ENCODE data around the gene MDN1.

DNA sequence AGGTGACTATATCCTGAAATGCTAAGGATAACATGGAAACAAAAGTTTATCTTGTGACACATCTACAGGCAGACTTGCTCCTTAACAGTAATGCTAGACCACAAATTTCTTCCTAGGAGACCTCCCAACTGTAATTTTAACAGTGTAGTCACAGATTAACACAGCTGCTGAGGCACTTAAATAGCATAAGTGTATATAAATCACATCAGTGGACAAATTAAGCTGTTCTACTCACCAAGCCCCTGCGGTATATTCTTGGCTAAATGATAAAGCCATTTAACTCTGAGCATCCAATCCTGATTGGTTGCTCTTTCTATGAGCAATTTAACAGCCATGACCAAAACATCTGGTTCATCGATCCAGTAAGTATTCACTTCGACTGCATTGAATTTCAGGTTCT is 107.8 kb downstream of the MDN1 start:
- TF ChIP-seq REST (IDR thresholded peaks at IDR 0.05; ENCODE audit: low read depth, low read length), result no peak
- TF ChIP-seq FOXM1 (IDR thresholded peaks at IDR 0.05; ENCODE audit: low read depth), result no peak
- TF ChIP-seq, protein P1, sequence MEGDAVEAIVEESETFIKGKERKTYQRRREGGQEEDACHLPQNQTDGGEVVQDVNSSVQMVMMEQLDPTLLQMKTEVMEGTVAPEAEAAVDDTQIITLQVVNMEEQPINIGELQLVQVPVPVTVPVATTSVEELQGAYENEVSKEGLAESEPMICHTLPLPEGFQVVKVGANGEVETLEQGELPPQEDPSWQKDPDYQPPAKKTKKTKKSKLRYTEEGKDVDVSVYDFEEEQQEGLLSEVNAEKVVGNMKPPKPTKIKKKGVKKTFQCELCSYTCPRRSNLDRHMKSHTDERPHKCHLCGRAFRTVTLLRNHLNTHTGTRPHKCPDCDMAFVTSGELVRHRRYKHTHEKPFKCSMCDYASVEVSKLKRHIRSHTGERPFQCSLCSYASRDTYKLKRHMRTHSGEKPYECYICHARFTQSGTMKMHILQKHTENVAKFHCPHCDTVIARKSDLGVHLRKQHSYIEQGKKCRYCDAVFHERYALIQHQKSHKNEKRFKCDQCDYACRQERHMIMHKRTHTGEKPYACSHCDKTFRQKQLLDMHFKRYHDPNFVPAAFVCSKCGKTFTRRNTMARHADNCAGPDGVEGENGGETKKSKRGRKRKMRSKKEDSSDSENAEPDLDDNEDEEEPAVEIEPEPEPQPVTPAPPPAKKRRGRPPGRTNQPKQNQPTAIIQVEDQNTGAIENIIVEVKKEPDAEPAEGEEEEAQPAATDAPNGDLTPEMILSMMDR (IDR thresholded peaks at IDR 0.05), result no peak
- no peak for TF ChIP-seq TEAD4 (IDR thresholded peaks at IDR 0.05; ENCODE audit: borderline replicate concordance, insufficient read depth)
- TF ChIP-seq RXRA (IDR thresholded peaks at IDR 0.05; ENCODE audit: borderline replicate concordance, low read depth), result no peak
- TF ChIP-seq ZBTB33 (IDR thresholded peaks at IDR 0.05; ENCODE audit: borderline replicate concordance, low read depth), result no peak
- no peak for TF ChIP-seq CHD2 (IDR thresholded peaks at IDR 0.05; ENCODE audit: low read length, partially characterized antibody)
- TF ChIP-seq, protein P2, sequence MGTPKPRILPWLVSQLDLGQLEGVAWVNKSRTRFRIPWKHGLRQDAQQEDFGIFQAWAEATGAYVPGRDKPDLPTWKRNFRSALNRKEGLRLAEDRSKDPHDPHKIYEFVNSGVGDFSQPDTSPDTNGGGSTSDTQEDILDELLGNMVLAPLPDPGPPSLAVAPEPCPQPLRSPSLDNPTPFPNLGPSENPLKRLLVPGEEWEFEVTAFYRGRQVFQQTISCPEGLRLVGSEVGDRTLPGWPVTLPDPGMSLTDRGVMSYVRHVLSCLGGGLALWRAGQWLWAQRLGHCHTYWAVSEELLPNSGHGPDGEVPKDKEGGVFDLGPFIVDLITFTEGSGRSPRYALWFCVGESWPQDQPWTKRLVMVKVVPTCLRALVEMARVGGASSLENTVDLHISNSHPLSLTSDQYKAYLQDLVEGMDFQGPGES (IDR thresholded peaks at IDR 0.05; ENCODE audit: low read depth, low read length), result no peak
- TF ChIP-seq RFX5 (IDR thresholded peaks at IDR 0.05; ENCODE audit: low read length), result no peak
- TF ChIP-seq EP300 (IDR thresholded peaks at IDR 0.05; ENCODE audit: borderline replicate concordance in 1 of 2, low read depth in 1 of 2, low read length in 1 of 2), result no peak
- TF ChIP-seq GATA2 (CRISPR knock-in tag; IDR thresholded peaks at IDR 0.05), result no peak
- no peak for TF ChIP-seq RAD21 (IDR thresholded peaks at IDR 0.05; ENCODE audit: low read length)

All from SK-N-SH (cell line).